ENCODE data around the gene SEC11A. TPM values are rescaled to one million over a fixed set of nuclear protein-coding genes. Genes with fewer than 3 reads are reported as not detected.

The SEC11A gene
- total RNA-seq = 10 to 100 TPM; 78.7 to 89.3 (median 81.8) TPM
- 147 TPM for total RNA-seq (2013)

- peaks cover 1% of the 10 kb centered on the region for H3K36me3 ChIP-seq (ENCODE audit: control insufficient read depth, insufficient read depth, low read length)
- Mint-ChIP-seq H3K4me1 (peaks cover 34 to 43% of the 10 kb centered on the region in 2 donors), H3K9me3 (no peaks in the 10 kb centered on the region), H3K36me3 (no peaks in the 10 kb centered on the region), H3K4me3 (peak within 1 kb of the TSS; percentile 96), H3K27me3 (ENCODE audit: low read depth in 2 of 2) (no peaks in the 10 kb centered on the region), H3K27ac (peak within 1 kb of the TSS; percentile 92 to 97)
- H3K4me1 ChIP-seq (ENCODE audit: control insufficient read depth, insufficient read depth, low read length) = peaks cover 15% of the 10 kb centered on the region
- H3K4me3 ChIP-seq (ENCODE audit: low read length) = peak within 1 kb of the TSS; percentile 96
- H3K27me3 ChIP-seq (ENCODE audit: control insufficient read depth, insufficient read depth, low read length) = no peaks in the 10 kb centered on the region
- peak within 1 kb of the TSS; percentile 91 for H3K27ac ChIP-seq (ENCODE audit: low read length)
- intact Hi-C loops (cut with micrococcal nuclease) = loop anchor here (1.0 to 2.0 kb wide), 3 partner anchors 19 to 57 kb away; partner anchors contain the start of gene NMB
- DNase-seq (peak; percentile 93), ATAC-seq (peak; percentile 94 to 98 (median 95))
- under 1% methylated on average over 57 of the region's 57 CpGs for WGBS (ENCODE audit: insufficient coverage)
- TF ChIP-seq, protein P1, sequence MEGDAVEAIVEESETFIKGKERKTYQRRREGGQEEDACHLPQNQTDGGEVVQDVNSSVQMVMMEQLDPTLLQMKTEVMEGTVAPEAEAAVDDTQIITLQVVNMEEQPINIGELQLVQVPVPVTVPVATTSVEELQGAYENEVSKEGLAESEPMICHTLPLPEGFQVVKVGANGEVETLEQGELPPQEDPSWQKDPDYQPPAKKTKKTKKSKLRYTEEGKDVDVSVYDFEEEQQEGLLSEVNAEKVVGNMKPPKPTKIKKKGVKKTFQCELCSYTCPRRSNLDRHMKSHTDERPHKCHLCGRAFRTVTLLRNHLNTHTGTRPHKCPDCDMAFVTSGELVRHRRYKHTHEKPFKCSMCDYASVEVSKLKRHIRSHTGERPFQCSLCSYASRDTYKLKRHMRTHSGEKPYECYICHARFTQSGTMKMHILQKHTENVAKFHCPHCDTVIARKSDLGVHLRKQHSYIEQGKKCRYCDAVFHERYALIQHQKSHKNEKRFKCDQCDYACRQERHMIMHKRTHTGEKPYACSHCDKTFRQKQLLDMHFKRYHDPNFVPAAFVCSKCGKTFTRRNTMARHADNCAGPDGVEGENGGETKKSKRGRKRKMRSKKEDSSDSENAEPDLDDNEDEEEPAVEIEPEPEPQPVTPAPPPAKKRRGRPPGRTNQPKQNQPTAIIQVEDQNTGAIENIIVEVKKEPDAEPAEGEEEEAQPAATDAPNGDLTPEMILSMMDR (IDR thresholded peaks at IDR 0.05) = no peak
- no peaks in the 10 kb centered on the region for H3K9me3 ChIP-seq (ENCODE audit: control insufficient read depth, insufficient read depth, low read length)
Measured at GRCh38 chr15:84716036-84716732, at the start of gene SEC11A. Gene SEC11A, minus strand, starts transcription at chr15:84716139. Its CDS starts 64 bp downstream, at chr15:84716075.

- Histone ChIP-seq H3K4me3 (ENCODE audit: low read length) (no peak overlapping the region), H3K27ac (ENCODE audit: low read length) (no peak overlapping the region), H3K9me3 (ENCODE audit: control insufficient read depth, insufficient read depth, low read length) (no peaks in the 10 kb centered on the region), H3K36me3 (ENCODE audit: control insufficient read depth, insufficient read depth, low read length) (peaks cover 25% of the 10 kb centered on the region), H3K4me1 (ENCODE audit: control insufficient read depth, insufficient read depth, low read length) (peaks cover 14% of the 10 kb centered on the region), H3K27me3 (ENCODE audit: control insufficient read depth, insufficient read depth, low read length) (no peaks in the 10 kb centered on the region)
- H3K27ac Mint-ChIP-seq = peak overlapping the region in 1 of 2 donors; percentile 13
- ATAC-seq (no peak), DNase-seq (no peak)
- intact Hi-C loops (cut with micrococcal nuclease) = no loop called here
- 99% methylated on average over 4 of the region's 4 CpGs for WGBS (ENCODE audit: insufficient coverage)
- no peaks in the 10 kb centered on the region for H3K9me3 Mint-ChIP-seq
- peaks cover 23 to 44% of the 10 kb centered on the region in 2 donors for H3K4me1 Mint-ChIP-seq
- no peaks in the 10 kb centered on the region for H3K27me3 Mint-ChIP-seq (ENCODE audit: low read depth in 2 of 2)
- H3K36me3 Mint-ChIP-seq = no peaks in the 10 kb centered on the region
- TF ChIP-seq, protein P1 (IDR thresholded peaks at IDR 0.05) = no peak
- H3K4me3 Mint-ChIP-seq = no peak overlapping the region
Measured at GRCh38 chr15:84765675-84766074, 49.7 kb upstream of the SEC11A start.

DNA sequence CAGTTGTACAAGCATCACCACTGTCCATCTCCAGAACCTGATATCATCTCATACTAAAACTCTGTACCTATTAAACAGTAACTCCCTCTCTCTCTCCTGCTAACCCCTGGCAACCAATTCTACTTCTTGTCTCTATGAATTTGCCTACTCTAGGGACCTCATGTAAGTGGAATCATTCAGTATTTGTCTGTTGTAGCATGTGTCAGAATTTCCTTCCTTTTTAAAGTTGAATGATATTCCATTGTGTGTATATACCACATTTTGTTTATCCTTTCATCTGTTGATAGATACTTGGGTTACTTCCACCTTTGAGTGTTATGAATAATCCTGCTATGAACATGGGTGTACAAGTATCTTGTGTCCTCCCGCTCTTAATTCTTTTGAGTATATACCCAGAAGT, 49.0 kb upstream of the SEC11A start:
- no peak overlapping the region for H3K27ac ChIP-seq (ENCODE audit: low read length)
- no peak overlapping the region for H3K27ac Mint-ChIP-seq

More for the DNA sequence above, 49.0 kb upstream of the SEC11A start:
- TF ChIP-seq, protein P1 (IDR thresholded peaks at IDR 0.05) = no peak
- H3K27me3 Mint-ChIP-seq (ENCODE audit: low read depth in 2 of 2) = no peaks in the 10 kb centered on the region
- WGBS (ENCODE audit: insufficient coverage) = 88% methylated on average over 1 of the region's 1 CpG
- intact Hi-C loops (cut with micrococcal nuclease) = no loop called here
- no peaks in the 10 kb centered on the region for H3K27me3 ChIP-seq (ENCODE audit: control insufficient read depth, insufficient read depth, low read length)
- peaks cover 16% of the 10 kb centered on the region for H3K4me1 ChIP-seq (ENCODE audit: control insufficient read depth, insufficient read depth, low read length)
- DNase-seq (no peak), ATAC-seq (no peak)
- H3K4me1 Mint-ChIP-seq = peaks cover 16 to 37% of the 10 kb centered on the region in 2 donors
- no peak overlapping the region for H3K4me3 Mint-ChIP-seq
- H3K4me3 ChIP-seq (ENCODE audit: low read length) = no peak overlapping the region
- no peaks in the 10 kb centered on the region for H3K9me3 ChIP-seq (ENCODE audit: control insufficient read depth, insufficient read depth, low read length)
- no peaks in the 10 kb centered on the region for H3K36me3 Mint-ChIP-seq
- peaks cover 25% of the 10 kb centered on the region for H3K36me3 ChIP-seq (ENCODE audit: control insufficient read depth, insufficient read depth, low read length)
- no peaks in the 10 kb centered on the region for H3K9me3 Mint-ChIP-seq

Measured in natural killer cell (primary cell).